ENCODE data around the gene SHC2. TPM values are rescaled to one million over a fixed set of nuclear protein-coding genes. Genes with fewer than 3 reads are reported as not detected.

SHC2 gene
- total RNA-seq, 1 experiment from 2014 or later, result 6.7 TPM

DNA sequence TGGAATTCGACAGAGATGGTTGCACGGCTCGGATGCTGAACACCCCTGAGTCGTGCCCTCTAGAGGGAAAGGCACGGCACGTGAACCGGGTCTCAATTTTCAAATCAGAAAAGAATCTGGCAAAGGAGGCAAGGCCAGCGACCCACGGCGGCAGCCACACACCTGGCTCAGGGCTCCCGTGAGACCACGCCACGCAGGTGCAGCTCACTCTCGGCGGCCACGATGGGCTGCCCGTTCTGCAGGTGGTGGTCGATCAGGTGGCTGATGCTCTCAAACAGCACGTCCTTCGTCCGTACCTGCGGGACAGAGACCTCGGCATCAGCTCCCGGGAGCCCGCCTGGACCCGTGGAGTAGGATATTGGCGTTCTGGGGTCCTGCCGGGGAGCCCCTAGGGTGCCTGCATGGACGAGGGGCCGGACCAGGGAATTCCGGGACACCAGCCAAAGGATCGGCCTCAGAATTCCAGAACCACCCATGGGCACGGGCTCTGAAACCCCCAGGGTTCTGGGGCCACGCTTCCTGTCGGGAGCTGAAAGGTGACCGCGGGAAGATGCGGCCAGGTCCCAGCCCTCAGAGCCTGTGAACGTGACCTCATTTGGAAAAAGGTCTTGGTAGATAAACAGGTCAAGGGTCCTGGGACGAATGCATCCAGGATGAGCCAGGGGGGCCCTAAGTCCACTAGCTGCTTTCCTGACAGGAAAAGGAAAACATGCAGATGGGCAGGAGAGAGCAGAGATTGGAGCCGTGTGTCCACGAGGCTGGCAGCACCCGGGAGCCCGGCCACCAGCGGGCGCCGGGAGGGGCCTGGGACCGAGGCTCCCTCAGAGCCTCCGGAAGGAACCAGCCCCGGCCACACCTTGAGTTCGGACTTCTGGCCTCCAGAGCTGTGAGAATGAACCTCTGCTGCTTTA is 41.8 kb downstream of the SHC2 start:
- DNase-seq (ENCODE audit: low read depth, low spot score) (no peak), ATAC-seq (no peak)
- ChIA-PET POLR2A (no interaction called here), CTCF (no interaction called here)
- intact Hi-C loops (cut with micrococcal nuclease; ENCODE audit: unreplicated experiment) (no loop called here), in situ Hi-C loops (cut with HindIII; ENCODE audit: low pct_unique_long_range_greater_than_20kb, low sequenced_read_pairs) (no loop called here)
- no peaks in the 10 kb centered on the region for H3K9me3 ChIP-seq (ENCODE audit: control insufficient read depth, insufficient read depth, low read depth, low read length)
- no TSS peak for BruUV-seq (replicated peaks)
- no peak overlapping the region for H3K27ac ChIP-seq (ENCODE audit: low read length)
- no peaks in the 10 kb centered on the region for H3K36me3 ChIP-seq (ENCODE audit: control insufficient read depth, insufficient read depth, low read length)
- TF ChIP-seq CTCF (IDR thresholded peaks at IDR 0.05) (no peak), TCF7L2 (IDR thresholded peaks at IDR 0.05; ENCODE audit: low read depth, low read length) (no peak), POLR2AphosphoS5 (IDR thresholded peaks at IDR 0.05; ENCODE audit: low read depth, low read length) (no peak), SIN3A (IDR thresholded peaks at IDR 0.05; ENCODE audit: borderline replicate concordance, insufficient read depth, low read depth, low read length) (no peak), REST (IDR thresholded peaks at IDR 0.05; ENCODE audit: insufficient read depth in 1 of 2, low read depth in 2 of 2, low read length in 1 of 2) (no peak)
- no peaks in the 10 kb centered on the region for H3K27me3 ChIP-seq (ENCODE audit: control insufficient read depth, insufficient read depth, low read length)
- no peak overlapping the region for H3K4me3 ChIP-seq (ENCODE audit: low read depth in 2 of 2, low read length in 2 of 2)
- H3K4me1 ChIP-seq (ENCODE audit: control insufficient read depth, insufficient read depth, low read length), result no peaks in the 10 kb centered on the region

DNA sequence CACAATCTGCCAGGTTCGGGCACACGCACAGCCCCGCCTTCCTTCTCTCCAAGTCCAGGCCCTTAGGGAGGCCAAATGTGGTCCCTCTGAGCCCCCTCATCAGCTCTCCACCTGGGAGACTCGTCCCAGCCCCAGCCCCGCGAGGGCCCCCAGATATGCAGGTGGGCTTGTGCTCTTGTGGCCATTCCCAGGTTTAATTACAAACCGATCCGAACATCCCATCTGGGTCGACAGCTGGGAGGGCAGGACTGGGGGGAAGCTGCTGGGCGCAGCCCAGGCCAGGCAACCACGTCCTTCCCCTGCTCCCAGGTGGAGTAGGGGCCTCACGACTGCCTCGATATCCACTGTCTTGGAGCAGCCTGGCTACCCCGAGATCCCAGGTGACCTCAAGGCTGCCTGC is 44.4 kb downstream of the SHC2 start:
- TF ChIP-seq SIN3A (IDR thresholded peaks at IDR 0.05; ENCODE audit: borderline replicate concordance, insufficient read depth, low read depth, low read length), result no peak
- TF ChIP-seq CTCF (IDR thresholded peaks at IDR 0.05), result no peak
- TF ChIP-seq POLR2AphosphoS5 (IDR thresholded peaks at IDR 0.05; ENCODE audit: low read depth, low read length), result no peak
- no peak for TF ChIP-seq TCF7L2 (IDR thresholded peaks at IDR 0.05; ENCODE audit: low read depth, low read length)
- TF ChIP-seq REST (IDR thresholded peaks at IDR 0.05; ENCODE audit: insufficient read depth in 1 of 2, low read depth in 2 of 2, low read length in 1 of 2), result no peak
- peaks cover 3% of the 10 kb centered on the region for H3K4me1 ChIP-seq (ENCODE audit: control insufficient read depth, insufficient read depth, low read length)
- DNase-seq (ENCODE audit: low read depth, low spot score) (no peak), ATAC-seq (no peak)
- no peak overlapping the region for H3K27ac ChIP-seq (ENCODE audit: low read length)
- H3K4me3 ChIP-seq (ENCODE audit: low read depth in 2 of 2, low read length in 2 of 2), result no peak overlapping the region
- intact Hi-C loops (cut with micrococcal nuclease; ENCODE audit: unreplicated experiment) (no loop called here), in situ Hi-C loops (cut with HindIII; ENCODE audit: low pct_unique_long_range_greater_than_20kb, low sequenced_read_pairs) (no loop called here)
- ChIA-PET CTCF (no interaction called here), POLR2A (no interaction called here)
- BruUV-seq (replicated peaks), result no TSS peak
- H3K36me3 ChIP-seq (ENCODE audit: control insufficient read depth, insufficient read depth, low read length), result no peaks in the 10 kb centered on the region
- H3K27me3 ChIP-seq (ENCODE audit: control insufficient read depth, insufficient read depth, low read length), result no peaks in the 10 kb centered on the region
- H3K9me3 ChIP-seq (ENCODE audit: control insufficient read depth, insufficient read depth, low read depth, low read length), result no peaks in the 10 kb centered on the region
